GM18502 (cell line): ENCODE measurements around the gene NR5A2.
"Not testable (repeated sequence)": the region's sequence is repeated elsewhere in the genome, so short reads cannot be mapped to it uniquely, and the experiment has no call there.

Experiments used
- ATAC-seq: cut with Tn5 transposase; IDR thresholded peaks from one replicate; pipeline ENCODE4 v1.9.1; 2021; ENCODE audit warnings: mild to moderate bottlenecking; ENCODE audit not compliant: unreplicated experiment, poor library complexity

Gene NR5A2

DNA sequence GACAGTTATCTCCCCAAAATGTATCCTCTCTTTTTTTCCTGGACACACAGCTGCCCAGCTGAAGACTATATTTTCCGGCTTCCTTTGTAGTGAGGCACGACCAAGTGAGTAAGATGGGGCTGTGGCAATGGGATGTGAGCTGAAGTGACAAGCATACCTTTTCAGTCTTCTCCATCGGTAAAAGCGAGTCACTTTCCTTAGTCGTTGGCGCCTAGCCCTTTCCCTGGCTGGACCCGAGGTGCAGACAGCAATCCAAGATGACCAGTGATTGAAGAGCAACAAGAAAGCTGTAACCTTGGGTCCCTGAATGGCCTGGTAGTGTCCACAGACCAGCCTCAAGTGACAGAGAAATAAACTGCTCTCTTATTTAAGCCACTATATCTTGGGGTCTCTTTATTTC is 155.2 kb downstream of the NR5A2 start:
- ATAC-seq, result no peak

DNA sequence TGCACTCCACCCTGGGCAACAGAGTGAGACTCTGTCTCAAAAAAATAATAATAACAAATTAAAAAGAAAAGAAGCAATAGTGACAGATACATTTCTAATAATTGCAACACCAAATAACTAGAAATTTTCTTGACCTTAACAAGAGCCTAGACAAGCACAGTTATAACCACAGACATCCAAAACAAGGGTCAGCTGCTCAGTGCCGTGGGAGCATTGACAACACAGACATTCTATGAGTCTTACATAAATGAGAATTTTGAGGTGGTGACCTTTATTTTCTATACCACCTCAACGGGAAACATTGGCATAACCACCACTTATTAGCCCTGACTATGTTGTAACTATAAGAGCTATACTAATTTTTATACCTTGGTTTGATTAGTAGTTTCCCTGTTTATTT is 156.1 kb downstream of the NR5A2 start:
- no peak for ATAC-seq

DNA sequence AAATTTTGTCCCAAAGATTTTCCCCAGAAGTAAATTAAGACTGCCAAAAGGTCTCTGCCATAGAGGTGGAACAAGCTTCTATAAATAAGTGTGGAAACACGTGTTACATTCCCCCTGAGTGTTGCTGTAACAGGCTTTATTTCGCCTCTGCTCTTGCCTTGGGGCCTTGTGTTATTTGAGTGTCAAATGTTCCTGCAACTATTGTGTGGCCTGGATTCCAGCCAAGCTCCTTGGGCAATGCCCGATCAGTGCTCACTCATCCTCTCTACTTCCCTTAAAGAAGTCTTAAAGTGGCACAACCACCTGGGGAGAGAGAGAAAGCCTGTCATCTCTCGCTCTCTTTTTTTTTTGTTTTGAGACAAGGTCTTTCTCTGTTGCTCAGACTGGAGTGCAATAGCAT is 156.7 kb downstream of the NR5A2 start:
- no peak for ATAC-seq

DNA sequence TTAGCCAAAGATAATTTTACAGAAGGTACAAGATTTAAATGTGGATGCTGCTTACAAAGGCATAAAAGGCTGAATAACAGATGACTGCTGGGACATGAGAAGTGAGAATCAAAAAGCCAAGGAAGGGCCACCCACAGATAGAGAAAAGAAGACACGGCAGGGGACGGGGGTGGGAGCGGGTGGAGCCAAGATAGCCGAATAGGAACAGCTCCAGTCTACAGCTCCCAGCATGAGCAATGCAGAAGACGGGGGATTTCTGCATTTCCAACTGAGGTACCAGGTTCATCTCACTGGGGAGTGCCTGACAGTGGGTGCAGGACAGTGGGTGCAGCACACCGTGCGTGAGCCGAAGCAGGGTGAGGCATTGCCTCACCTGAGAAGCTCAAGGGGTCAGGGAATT is 157.7 kb downstream of the NR5A2 start:
- not testable (repeated sequence) for ATAC-seq

DNA sequence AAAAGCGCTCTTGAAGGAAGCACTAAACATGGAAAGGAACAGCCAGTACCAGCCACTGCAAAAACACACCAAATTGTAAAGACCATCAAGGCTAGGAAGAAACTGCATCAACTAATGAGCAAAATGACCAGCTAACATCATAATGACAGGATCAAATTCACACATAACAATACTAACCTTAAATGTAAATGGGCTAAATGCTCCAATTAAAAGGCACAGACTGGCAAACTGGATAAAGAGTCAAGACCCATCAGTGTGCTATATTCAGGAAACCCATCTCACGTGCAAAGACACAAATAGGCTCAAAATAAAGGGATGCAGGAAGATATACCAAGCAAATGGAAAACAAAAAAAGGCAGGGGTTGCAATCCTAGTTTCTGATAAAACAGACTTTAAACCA is 159.8 kb downstream of the NR5A2 start:
- not testable (repeated sequence) for ATAC-seq

DNA sequence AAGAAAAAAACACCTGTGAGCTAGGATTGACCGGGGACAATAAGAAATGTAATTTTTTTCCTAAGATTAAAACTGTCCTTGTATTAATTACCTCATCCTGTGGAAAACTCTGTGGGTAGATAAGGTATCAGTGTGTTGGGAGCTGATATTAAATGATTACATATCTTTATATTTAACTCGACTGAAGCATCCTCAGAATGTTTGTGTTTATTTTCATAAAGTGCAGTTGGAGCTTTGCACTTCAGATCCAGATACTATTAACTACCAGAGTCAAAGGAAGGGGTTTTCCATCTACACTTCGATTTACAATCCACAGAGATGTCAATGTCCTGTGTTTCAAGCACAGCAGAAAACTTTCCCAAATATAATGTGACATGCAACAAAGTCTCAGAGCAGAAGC is 164.5 kb downstream of the NR5A2 start:
- no peak for ATAC-seq

DNA sequence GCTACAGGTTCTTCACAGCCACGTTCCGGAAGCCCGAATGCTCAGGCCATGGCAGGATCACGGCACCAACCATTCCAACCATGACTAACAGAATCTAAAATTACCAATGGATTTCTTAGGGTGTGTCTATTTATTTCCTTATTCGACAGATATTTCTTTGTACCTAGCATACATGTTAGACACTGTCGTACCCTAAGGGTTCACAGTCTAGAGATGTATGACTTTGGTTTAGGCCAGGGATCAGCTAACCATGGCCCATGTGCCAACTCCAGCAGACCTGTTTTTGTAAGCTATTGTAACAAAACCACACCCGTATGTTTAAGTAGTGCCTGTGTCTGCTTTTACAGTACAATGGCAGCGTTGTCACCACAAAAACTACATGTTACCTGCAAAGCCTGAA is 167.0 kb downstream of the NR5A2 start:
- no peak for ATAC-seq

DNA sequence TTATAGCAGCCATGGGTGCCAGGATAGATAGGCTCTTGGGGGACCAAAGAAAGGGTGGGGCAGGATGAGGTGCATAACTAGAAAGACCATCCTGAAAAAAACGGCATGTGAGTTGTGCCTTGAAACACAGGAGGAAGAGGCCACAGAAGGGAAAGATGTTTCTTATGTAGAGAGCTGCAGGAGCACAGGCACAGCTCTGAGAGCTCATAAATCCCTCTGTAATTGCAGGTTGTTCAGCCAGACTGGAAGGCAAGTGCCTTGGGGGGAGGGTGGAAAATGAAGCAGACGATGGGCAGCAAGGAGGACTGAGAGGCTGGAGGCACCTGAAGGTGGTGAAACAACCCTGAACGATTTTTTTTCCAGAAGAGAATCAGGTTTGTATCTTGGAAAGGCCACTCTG is 170.7 kb downstream of the NR5A2 start:
- ATAC-seq, result no peak

DNA sequence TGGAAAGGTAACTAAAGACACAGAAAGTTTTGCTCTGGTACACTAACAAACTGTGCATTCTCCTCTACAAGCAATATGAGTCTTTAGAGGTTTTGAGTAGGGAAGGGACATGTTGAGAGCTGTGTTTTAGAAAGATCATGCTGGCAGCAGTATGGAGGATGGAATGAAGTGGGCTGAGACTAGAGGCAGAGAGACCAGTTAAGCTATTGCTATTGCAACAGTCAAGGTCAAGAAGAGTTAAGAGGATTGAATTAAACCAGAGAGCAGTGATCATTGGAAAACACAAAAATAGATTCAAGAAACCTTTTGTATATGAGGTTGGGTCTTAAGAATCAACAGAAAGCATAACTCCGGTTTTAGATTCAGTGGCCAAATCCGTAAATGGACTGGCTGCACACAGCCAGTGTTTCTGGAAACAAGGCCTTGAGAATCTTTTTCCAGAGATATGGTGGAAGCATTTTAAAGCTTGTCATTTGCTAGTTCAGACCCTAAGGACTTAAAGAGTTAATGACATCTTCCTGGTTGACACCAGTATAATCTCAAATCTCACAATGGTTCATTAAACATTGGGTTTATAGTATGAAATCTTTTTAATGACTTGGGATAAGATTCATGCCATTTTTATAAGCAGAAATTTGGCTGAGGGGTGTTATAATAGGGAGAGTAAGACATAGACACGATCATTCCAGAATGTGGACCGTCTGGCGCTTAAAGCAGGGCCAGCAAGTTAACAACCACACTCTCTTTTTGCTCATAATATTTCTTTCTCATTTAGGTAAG is 177.9 kb downstream of the NR5A2 start:
- ATAC-seq, result no peak

DNA sequence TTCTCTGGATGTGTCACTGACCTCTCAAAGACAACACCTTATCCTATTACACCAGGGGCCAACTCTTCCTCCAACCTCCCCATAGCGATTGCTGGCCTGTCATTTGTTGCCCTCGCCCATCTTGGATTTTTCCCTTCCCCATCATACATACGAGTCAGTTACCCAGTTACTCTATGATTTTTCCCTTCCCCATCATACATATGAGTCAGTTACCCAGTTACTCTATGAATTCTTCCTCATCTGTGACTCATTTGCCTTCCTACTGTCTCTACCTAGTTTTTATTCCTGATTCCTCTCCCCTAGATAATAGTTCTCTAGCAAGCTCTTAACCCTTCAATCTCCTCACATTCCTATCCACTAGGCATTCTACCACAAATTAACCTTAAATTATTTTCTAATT is 178.8 kb downstream of the NR5A2 start:
- no peak for ATAC-seq

DNA sequence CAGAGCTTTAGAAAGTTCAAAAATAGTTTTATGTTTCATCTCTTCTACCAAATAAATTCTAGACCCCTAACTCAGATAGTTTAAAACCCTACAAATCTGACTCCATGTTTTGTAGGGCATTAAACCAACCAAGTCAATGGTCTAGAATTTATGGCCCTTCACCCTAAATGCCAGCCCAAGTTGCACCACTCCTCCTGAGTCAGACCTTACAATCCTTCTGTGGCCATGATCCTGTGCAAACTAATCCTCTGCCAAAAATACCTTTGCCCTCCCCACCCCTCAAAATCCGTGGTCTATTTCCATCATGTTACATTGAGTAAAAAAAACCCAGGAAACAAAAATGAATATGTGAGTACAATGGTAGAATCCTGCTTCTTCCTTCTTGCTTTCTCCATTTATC is 179.3 kb downstream of the NR5A2 start:
- no peak for ATAC-seq

DNA sequence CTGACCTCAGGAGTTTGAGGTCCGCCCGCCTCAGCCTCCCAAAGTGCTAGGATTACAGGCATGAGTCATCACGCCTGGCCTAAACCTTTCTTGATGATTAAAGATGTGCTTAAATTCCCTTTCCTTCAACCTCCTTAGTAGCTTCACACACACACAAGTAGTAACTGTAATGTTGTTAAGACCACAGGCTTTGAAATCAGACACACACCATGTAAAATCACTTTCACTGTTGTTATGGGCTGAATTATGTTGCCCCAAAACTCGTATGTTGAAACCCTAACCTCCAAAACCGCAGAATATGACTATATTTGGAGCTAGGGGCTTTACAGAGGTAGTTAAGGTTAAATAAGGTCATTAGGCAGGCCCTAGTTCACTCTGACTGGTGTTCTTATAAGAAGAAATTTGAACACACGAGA is 180.2 kb downstream of the NR5A2 start:
- ATAC-seq, result peak; percentile 91

DNA sequence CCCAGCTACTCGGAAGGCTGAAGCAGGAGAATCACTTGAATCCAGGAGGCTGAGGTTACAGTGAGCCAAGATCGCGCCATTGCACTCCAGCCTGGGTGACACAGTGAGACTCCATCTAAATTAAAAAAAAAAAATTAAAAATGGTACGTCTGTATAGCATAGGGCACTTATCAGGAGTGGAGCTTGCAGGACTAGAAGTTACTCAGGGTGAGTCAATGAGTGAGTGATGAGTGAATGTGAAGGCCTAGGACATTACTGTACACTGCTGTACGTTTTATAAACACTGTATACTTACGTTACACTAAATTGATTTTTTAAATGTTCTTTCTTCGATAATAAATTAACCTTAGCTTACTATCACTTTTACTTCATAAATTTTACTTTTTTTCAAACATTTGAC is 183.6 kb downstream of the NR5A2 start:
- ATAC-seq, result no peak

DNA sequence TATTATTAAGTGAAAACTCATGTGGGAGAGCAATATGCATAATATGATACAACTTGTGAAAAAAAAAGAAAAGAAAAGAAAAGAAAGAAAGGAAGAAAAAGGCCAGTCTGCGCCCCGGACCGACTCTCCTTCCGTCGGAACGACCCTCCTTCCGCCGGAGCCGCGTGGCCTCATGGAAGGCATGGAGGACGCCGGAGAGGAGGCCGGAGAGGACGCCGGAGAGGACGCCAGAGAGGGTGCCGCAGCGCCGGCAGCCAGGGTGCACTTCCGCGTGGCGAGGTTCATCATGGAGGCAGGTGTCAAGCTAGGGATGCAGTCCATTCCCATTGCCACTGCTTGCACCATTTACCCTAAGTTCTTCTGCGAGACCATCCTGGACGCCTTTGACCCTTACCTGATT is 185.9 kb downstream of the NR5A2 start:
- no peak for ATAC-seq

DNA sequence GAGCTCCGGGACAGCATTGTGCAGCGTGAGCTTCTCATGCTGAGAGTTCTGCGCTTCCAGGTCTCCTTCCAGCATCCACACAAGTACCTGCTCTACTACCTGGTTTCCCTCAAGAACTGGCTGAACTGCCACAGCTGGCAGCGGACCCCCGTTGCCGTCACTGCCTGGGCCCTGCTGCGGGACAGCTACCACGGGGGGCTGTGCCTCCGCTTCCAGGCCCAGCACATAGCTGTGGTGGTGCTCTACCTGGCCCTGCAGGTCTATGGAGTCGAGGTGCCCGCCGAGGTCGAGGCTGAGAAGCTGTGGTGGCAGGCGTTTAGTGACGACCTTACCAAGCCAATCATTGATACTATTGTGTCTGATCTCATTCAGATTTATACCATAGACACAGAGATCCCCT is 186.4 kb downstream of the NR5A2 start:
- ATAC-seq, result no peak

DNA sequence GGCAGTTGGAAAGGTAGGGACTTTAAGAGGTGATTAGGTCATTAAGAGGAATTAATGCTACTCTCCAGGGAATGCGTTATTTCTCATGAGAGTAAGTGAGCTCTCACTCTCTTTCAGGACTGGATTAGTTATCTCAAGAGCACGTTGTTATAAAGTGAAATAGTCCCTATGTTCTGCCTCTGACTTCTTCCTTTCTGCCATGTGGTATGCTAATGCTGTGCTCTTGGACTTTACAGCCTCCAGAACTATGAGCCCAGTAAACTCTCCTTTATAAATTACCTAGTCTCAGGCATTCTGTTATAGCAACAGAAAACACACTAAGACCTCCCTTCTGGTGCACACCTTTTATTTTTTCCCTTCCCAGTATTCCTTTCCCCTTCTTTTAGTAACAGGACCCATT is 187.8 kb downstream of the NR5A2 start:
- ATAC-seq, result no peak

DNA sequence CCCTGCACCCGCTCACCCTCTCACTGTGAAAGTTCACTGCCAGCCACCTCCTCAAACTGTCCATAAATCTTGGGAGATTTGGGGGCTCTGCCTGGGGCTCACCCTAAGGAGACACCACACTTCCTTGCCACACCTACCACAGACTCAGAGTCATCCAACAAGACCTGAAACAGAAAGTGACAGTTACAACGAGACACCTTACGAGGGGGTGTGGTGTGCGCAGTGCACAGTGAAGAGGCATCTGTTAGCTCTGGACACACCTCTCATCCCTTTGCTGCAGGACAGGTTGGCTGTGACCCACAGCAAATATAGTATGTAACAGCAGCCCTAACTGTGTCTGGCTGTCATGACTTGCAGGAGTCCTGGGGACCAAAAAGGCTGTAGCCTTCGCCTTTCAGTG is 190.2 kb downstream of the NR5A2 start:
- ATAC-seq, result no peak

DNA sequence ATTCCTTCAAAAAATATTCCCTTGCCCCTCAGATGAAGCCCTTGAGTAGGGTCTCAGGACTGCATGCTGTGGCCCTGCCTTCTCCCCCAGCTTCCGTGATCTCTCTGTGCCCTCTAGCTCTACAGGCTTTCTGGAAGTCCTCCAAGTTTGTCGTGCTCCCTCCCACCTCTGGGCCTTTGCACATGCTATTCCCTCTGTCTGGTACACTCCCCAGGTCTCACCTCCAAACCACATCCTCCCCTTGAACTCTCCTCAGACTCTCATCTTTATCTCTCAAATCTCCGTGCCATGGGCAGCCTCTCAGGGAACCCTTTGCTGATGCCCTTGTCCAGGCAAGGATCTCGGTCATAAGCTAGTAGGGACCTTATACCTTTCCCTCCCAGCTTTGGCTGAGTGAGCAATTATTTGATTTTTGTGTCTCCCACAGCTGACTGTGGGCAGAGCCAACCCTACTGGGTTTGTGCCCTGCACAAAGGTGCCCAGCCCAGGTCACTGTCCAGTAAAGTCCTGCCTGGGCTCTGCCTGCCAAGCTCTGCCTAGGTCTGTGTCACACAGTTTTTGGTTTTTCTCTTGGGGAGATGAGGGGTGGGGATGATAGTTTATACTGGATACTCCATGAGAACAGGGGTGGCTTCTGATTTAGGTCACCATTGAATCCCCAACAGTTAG is 194.2 kb downstream of the NR5A2 start:
- ATAC-seq, result no peak

DNA sequence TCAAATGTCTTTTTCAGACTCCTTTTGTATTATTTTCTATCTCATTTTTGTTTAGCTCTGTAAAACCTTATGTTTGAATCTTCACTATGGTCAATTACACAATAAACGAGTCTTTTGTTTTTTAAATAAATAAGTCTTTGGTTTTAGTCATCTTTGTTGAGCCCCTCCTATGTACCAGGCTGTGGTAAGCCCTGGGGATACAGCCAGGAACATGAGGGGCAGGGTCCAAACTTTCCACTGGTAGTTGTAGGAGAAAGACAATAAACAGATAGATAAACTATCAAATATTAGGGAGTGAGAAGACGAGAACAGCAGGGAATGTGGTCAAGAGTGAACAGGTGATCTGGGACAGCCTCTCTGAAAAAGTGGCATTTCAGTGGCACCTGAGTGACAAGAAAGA is 195.7 kb downstream of the NR5A2 start:
- ATAC-seq, result no peak

DNA sequence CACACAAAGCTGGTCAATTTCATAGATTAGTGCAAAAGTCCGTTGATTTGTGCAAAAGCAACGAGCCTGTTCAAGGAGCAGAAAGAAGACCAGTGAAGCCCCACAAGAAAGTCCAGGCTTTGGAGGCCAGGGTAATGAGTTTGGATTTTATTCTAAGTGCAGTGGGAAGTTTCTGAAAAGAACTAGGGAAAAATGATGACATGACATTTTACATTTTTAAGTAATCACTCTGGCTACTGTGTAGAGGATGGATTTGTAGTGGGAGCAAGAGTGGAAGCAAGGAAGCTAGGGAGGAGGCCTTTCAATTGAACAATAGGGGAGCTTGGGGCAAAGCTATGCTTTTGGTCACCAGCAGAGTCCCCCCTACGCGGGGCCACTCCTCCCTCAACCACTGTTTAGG is 196.1 kb downstream of the NR5A2 start:
- ATAC-seq, result no peak

DNA sequence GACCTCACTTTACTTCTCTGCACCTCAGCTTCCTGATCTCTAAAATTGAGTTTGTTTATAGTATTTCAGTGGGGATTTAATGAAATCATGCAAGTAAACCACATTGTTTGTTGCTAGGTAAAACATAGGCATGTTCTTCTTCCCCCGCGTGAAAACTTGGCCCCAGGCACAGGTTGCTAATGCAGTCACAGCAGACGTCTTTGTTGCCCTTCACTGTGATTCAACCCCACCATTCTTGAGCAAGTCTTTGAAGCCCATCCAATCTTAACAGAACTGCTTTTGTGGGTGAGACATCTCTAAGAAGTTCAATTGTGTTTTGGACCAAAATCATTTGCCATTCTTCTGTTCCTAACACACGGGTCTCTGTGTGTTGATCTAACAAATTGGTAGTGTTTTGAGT is 196.8 kb downstream of the NR5A2 start:
- ATAC-seq, result no peak
